GM08714 (cell line): ENCODE results near the gene KCNH2.

Experiments used
- H3K4me3 ChIP-seq: fragments of 200-500 bp; sonication (Bioruptor generic); 2 replicates; pipeline ENCODE4 v1.5.1; 2014; ENCODE audit warnings: mild to moderate bottlenecking, low read length, inconsistent platforms
- ZNF274 ChIP-seq: IDR thresholded peaks from 2 replicates; pipeline ENCODE4 v1.6.1; 2012; ENCODE audit warnings: mild to moderate bottlenecking, low read depth, low read length

Gene KCNH2

GRCh38 chr7:150977382-150978125 lies 567 bp downstream of the KCNH2 start:
- H3K4me3 ChIP-seq = no peak overlapping the region
- no peak for TF ChIP-seq ZNF274

- no peak overlapping the region for H3K4me3 ChIP-seq
- TF ChIP-seq ZNF274 = no peak
These were observed 1.4 kb downstream of the KCNH2 start for GRCh38 chr7:150976529-150977381.

- no peak for TF ChIP-seq ZNF274
- H3K4me3 ChIP-seq = peak overlapping the region; percentile 53; the same call in 1 of the 2 replicates
These were observed 2.4 kb downstream of the KCNH2 start for GRCh38 chr7:150975536-150976319.

GRCh38 chr7:150974468-150975391 lies 3.4 kb downstream of the KCNH2 start:
- peak overlapping the region; percentile 53; the same call in 1 of the 2 replicates for H3K4me3 ChIP-seq
- no peak for TF ChIP-seq ZNF274

GRCh38 chr7:150973571-150974451 lies 4.3 kb downstream of the KCNH2 start:
- no peak for TF ChIP-seq ZNF274
- H3K4me3 ChIP-seq = no peak overlapping the region

GRCh38 chr7:150972741-150973140 lies 5.4 kb downstream of the KCNH2 start:
- TF ChIP-seq ZNF274 = no peak
- no peak overlapping the region for H3K4me3 ChIP-seq

- TF ChIP-seq ZNF274 = no peak
- H3K4me3 ChIP-seq = no peak overlapping the region
These were observed 6.1 kb downstream of the KCNH2 start for GRCh38 chr7:150972023-150972468.

GRCh38 chr7:150971242-150972022 lies 6.7 kb downstream of the KCNH2 start:
- TF ChIP-seq ZNF274 = no peak
- H3K4me3 ChIP-seq = no peak overlapping the region

- no peak for TF ChIP-seq ZNF274
- no peak overlapping the region for H3K4me3 ChIP-seq
These were observed 7.7 kb downstream of the KCNH2 start for GRCh38 chr7:150970424-150970823.

GRCh38 chr7:150969475-150969874 lies 8.6 kb downstream of the KCNH2 start:
- TF ChIP-seq ZNF274 = no peak
- H3K4me3 ChIP-seq = no peak overlapping the region

- TF ChIP-seq ZNF274 = no peak
- no peak overlapping the region for H3K4me3 ChIP-seq
These were observed 9.3 kb downstream of the KCNH2 start for GRCh38 chr7:150968734-150969372.
